ENCODE data around the gene SCAPER.
A peak's percentile ranks its signal among the peaks of the same experiment; 100 is the strongest.

Gene SCAPER

DNA sequence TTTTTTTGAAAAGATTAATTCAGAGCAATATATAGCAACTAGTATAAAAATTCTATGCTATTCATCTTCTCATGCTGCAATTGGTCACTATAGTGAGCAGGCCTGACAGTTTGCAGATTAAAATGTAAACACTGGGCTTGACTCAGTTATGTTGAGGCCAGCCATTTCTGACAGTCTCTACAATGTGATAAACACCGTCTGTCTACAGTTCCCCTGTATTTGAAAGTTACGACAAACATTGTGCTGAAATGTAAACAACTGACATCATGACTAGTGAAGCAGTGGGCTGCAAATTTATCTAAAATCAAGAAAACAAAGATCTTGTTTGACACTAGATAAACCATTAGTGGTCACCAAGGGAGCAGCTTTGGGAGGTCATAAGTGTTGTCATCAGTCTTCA is 371.1 kb downstream of the SCAPER start:
- H3K4me3 ChIP-seq (ENCODE audit: low read depth, low read length), result no peak overlapping the region
- POLR2A ChIA-PET, result no interaction called here
- CTCF ChIA-PET, result interaction anchor here (1.2 kb wide), 1 partner anchor 8 kb away, joined by 3 read pairs; no protein-coding TSS in a partner anchor
- TF ChIP-seq CTCF (IDR thresholded peaks at IDR 0.05; ENCODE audit: insufficient read depth, low read length, missing control alignments), result no peak
- DNase-seq (ENCODE audit: low read depth, low spot score), result no peak

GRCh38 chr15:76533060-76533820 is 371.9 kb downstream of the SCAPER start:
- no peak for TF ChIP-seq CTCF (IDR thresholded peaks at IDR 0.05; ENCODE audit: insufficient read depth, low read length, missing control alignments)
- DNase-seq (ENCODE audit: low read depth, low spot score), result no peak
- POLR2A ChIA-PET, result no interaction called here
- no peak overlapping the region for H3K4me3 ChIP-seq (ENCODE audit: low read depth, low read length)
- CTCF ChIA-PET, result no interaction called here

DNA sequence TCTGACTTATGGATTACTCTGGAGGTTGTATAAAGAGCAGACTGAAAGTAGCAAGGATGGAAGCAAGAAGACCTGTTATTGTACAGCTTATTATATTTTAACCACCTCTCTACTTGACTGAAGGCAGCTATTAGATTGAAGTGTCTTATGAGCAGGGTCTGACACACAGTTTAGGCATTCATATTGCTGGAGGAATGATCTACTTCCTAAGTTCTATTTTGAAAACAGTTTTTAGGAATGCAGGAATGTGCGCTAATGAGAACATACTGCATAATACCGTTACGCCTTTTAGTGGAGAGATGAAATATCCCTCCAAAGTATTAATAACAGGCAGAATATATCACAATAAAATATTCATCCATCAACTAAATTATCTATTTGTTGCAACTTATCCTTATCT is 375.2 kb downstream of the SCAPER start:
- ChIA-PET CTCF (no interaction called here), POLR2A (no interaction called here)
- H3K4me3 ChIP-seq (ENCODE audit: low read depth, low read length), result no peak overlapping the region
- DNase-seq (ENCODE audit: low read depth, low spot score), result peak; percentile 24
- TF ChIP-seq CTCF (IDR thresholded peaks at IDR 0.05; ENCODE audit: insufficient read depth, low read length, missing control alignments), result no peak

GRCh38 chr15:76526111-76526510 is 379.0 kb downstream of the SCAPER start:
- CTCF ChIA-PET, result interaction anchor here (0.7 kb wide), 1 partner anchor 8 kb away, joined by 3 read pairs; no protein-coding TSS in a partner anchor
- DNase-seq (ENCODE audit: low read depth, low spot score), result no peak
- POLR2A ChIA-PET, result no interaction called here
- TF ChIP-seq CTCF (IDR thresholded peaks at IDR 0.05; ENCODE audit: insufficient read depth, low read length, missing control alignments), result no peak
- no peak overlapping the region for H3K4me3 ChIP-seq (ENCODE audit: low read depth, low read length)

GRCh38 chr15:76517910-76518309 is 387.2 kb downstream of the SCAPER start:
- DNase-seq (ENCODE audit: low read depth, low spot score), result no peak
- H3K4me3 ChIP-seq (ENCODE audit: low read depth, low read length), result no peak overlapping the region
- ChIA-PET POLR2A (interaction anchor here (1.3 kb wide), 1 partner anchor 11 kb away, joined by 3 read pairs; no protein-coding TSS in a partner anchor), CTCF (interaction anchor here (1.5 kb wide), 1 partner anchor 18 kb away, joined by 3 read pairs; no protein-coding TSS in a partner anchor)
- no peak for TF ChIP-seq CTCF (IDR thresholded peaks at IDR 0.05; ENCODE audit: insufficient read depth, low read length, missing control alignments)

DNA sequence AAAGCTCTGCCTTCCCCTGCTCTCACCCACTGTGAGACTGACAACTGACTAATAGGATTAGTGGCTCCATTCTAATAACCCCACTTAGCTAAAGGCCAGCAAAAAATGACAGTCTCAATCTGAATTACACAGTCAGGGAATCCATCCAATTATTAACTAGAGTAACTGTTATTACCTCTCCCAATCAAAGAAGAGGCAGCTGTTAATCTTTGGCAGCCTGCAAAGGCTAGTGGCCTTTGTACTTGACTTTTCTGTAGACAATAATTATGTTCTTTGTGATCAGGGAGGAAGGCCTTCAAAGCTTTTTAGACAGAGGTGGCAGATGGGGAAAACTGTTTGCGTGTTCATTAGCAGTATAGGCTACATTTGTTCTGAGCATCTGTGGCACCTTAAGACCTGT is 390.9 kb downstream of the SCAPER start:
- no peak for DNase-seq (ENCODE audit: low read depth, low spot score)

More for the DNA sequence above, 390.9 kb downstream of the SCAPER start:
- ChIA-PET CTCF (no interaction called here), POLR2A (no interaction called here)
- no peak overlapping the region for H3K4me3 ChIP-seq (ENCODE audit: low read depth, low read length)
- TF ChIP-seq CTCF (IDR thresholded peaks at IDR 0.05; ENCODE audit: insufficient read depth, low read length, missing control alignments), result no peak
